Measurements from ENCODE around the gene CCNQ.
A peak's percentile ranks its signal among the peaks of the same experiment; 100 is the strongest.
"Not testable (repeated sequence)": the region's sequence is repeated elsewhere in the genome, so short reads cannot be mapped to it uniquely, and the experiment has no call there.

Gene CCNQ

GRCh38 chrX:153622661-153623309 is 23.8 kb upstream of the CCNQ start:
- no peak for DNase-seq

GRCh38 chrX:153621949-153622598 is 23.1 kb upstream of the CCNQ start:
- DNase-seq = no peak

GRCh38 chrX:153620576-153620975 is 21.6 kb upstream of the CCNQ start:
- DNase-seq = no peak

- no peak for DNase-seq
Measured at GRCh38 chrX:153614818-153615217, 15.9 kb upstream of the CCNQ start.

- no peak for DNase-seq
Measured at GRCh38 chrX:153612413-153612812, 13.5 kb upstream of the CCNQ start.

GRCh38 chrX:153611298-153612095 is 12.6 kb upstream of the CCNQ start:
- DNase-seq = no peak

GRCh38 chrX:153610836-153611213 is 11.9 kb upstream of the CCNQ start:
- DNase-seq = no peak

- DNase-seq = peak; percentile 58 to 73 (median 64)
Measured at GRCh38 chrX:153609917-153610835, 11.2 kb upstream of the CCNQ start.

- DNase-seq = no peak
Measured at GRCh38 chrX:153608806-153609205, 9.9 kb upstream of the CCNQ start.

GRCh38 chrX:153608376-153608775 is 9.4 kb upstream of the CCNQ start:
- DNase-seq = no peak

GRCh38 chrX:153606503-153606902 is 7.6 kb upstream of the CCNQ start:
- no peak for DNase-seq

GRCh38 chrX:153604666-153605380 is 5.9 kb upstream of the CCNQ start:
- DNase-seq = not testable (repeated sequence)

- no peak for DNase-seq
Measured at GRCh38 chrX:153603131-153603656, 4.3 kb upstream of the CCNQ start.

- DNase-seq = no peak
Measured at GRCh38 chrX:153602601-153603000, 3.7 kb upstream of the CCNQ start.

- DNase-seq = no peak
Measured at GRCh38 chrX:153601511-153602110, 2.7 kb upstream of the CCNQ start.

GRCh38 chrX:153600921-153601320 is 2.0 kb upstream of the CCNQ start:
- no peak for DNase-seq

- DNase-seq = no peak
Measured at GRCh38 chrX:153600032-153600373, 1.1 kb upstream of the CCNQ start.

- DNase-seq = peak; percentile 78 to 92 (median 80)
Measured at GRCh38 chrX:153599192-153600031, 473 bp upstream of the CCNQ start.

GRCh38 chrX:153596981-153597750 is 1.8 kb downstream of the CCNQ start:
- peak in 1 of 5 donors; percentile 13 for DNase-seq

Measured in T-helper 1 cell (primary cell).